DOHH2 (cell line): Measurements from ENCODE around the gene FAM174C.

Experiments
- EZH2phosphoT487 ChIP-seq: fragments of 200-600 bp; sonication (generic); IDR thresholded peaks from 2 replicates; pipeline ENCODE4 v1.6.1; 2017; ENCODE audit warnings: borderline replicate concordance, mild to moderate bottlenecking, antibody characterized with exemption, low read length, moderate library complexity, mixed read lengths
- TF ChIP-seq, protein P1 (sequence below): fragments of 200-600 bp; sonication (generic); IDR thresholded peaks from one replicate; pipeline ENCODE4 v1.5.1; 2014; ENCODE audit warnings: antibody characterized with exemption, mild to moderate bottlenecking, low read depth, low read length; ENCODE audit not compliant: poor library complexity, severe bottlenecking

DNA sequence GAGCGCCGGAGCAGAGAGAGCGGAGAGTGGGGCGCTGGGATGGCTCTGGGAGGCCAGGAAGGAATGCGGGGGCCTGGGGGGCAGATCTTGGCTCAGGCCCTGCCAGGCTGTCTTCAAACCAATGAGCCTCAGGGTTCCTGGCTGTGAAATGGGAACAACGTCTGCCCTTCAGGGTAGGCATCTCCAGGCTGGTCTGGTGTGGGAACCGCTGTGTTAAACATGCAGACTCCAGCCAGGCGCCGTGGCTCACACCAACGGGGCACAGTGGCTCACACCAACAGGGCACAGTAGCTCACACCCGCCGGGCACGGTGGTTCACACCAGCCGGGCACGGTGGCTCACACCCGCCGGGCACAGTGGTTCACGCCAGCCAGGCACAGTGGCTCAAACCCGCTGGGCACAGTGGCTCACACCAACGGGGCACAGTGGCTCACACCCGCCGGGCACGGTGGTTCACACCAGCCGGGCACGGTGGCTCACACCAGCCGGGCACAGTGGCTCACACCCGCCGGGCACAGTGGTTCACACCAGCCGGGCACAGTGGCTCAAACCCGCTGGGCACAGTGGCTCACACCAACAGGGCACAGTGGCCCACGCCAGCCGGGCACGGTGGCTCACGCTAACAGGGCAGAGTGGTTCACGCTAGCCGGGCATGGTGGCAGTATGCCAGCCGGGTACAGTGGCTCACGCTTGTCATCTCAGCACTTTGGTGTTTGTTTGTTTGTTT lies 50.4 kb downstream of the FAM174C start:
- no peak for TF ChIP-seq EZH2phosphoT487
- TF ChIP-seq, protein P1, sequence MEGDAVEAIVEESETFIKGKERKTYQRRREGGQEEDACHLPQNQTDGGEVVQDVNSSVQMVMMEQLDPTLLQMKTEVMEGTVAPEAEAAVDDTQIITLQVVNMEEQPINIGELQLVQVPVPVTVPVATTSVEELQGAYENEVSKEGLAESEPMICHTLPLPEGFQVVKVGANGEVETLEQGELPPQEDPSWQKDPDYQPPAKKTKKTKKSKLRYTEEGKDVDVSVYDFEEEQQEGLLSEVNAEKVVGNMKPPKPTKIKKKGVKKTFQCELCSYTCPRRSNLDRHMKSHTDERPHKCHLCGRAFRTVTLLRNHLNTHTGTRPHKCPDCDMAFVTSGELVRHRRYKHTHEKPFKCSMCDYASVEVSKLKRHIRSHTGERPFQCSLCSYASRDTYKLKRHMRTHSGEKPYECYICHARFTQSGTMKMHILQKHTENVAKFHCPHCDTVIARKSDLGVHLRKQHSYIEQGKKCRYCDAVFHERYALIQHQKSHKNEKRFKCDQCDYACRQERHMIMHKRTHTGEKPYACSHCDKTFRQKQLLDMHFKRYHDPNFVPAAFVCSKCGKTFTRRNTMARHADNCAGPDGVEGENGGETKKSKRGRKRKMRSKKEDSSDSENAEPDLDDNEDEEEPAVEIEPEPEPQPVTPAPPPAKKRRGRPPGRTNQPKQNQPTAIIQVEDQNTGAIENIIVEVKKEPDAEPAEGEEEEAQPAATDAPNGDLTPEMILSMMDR, result no peak
